Endometrial microvascular endothelial cells (primary cell): Measurements from ENCODE around the gene ADAMTSL1. TPM values are rescaled to one million over a fixed set of nuclear protein-coding genes. Genes with fewer than 3 reads are reported as not detected.

Experiments used
- in situ Hi-C: cut with HindIII; loops from 2 replicates; pipeline ENCODE4 v1.10.0; 2017; ENCODE audit warnings: low sequenced_read_pairs, low pct_unique_long_range_greater_than_20kb; ENCODE audit errors: inconsistent ontology term
- total RNA-seq: library from RNA; depleted of rRNA; stranded (reverse); fragments of >200 nt; gene quantifications from one replicate; pipeline ENCODE4 v1.2.3, GENCODE V29; 2015; ENCODE audit errors: inconsistent ontology term

ADAMTSL1 gene
- total RNA-seq, 1 donor from 2014 or later, result 108 TPM

GRCh38 chr9:18543406-18544192, 69.6 kb downstream of the ADAMTSL1 start:
- in situ Hi-C loops, result no loop called here

DNA sequence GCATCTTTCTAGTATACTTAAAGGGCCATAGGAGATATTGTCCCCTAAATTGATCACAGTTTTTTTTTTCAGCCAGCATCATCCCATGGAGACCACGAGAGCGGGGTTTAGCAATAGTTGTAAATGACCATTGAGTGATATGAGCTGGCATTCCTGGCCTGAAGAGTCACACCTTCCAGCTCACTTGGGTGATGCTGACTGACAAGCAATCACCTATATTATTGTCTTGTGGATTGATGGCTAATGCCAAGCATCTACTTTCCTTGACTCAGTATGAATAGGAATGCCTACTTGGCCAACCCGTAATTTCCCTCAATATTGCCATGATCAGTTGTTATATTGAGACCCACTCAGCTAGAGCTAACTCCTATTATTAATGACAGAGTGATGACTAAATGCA, 70.5 kb downstream of the ADAMTSL1 start:
- in situ Hi-C loops, result no loop called here

DNA sequence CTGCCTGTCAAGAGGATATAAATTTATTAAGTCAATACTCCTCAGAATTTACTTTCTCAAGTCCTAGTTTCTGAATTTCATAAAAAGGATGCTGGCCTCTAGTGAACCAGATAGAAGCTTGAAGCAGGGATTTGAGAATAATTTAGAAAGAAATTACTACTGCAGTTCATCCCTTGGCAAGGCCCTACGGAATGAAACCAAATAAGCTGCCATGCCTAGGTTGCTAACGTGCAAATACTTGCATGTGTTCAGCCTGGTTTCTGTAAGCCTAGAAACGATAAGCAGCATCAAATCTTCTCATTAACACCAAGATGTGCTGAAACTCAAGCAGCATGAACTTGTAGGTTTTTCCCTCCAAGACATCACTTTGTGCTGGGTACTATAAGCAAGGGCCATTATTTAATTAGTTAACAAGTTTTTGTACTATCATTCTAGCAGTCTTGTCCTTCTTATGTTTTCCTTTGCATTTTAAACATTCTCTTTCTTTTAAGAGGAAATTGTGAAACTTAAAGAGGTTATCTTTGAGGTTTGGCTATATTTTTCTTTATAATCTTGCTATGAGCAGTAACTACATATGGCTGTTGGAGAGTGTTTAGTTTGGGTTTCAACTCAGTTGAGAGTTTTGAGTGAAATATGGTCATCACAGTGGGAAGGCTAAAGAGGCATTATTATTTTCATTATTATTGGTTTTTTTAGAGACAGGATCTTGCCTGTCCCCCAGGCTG, 71.8 kb downstream of the ADAMTSL1 start:
- in situ Hi-C loops, result no loop called here

DNA sequence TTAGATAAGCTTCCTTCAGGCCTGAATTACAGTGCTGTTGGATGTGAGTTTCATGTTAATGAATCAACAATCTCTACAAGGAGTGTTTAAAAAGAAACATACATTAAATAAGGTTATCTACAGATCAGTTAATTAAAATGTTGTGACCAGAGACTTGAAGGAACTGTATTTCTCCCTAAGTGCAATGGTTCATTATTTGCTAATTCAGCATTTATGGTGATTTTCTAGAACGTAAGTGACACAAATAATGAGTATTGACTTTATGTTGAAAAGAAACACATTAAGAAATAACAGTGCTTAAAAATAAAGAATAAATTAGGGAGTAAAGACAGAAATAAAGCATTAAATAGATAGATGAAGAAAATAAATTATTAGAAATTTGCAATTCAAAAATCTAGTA, 74.5 kb downstream of the ADAMTSL1 start:
- in situ Hi-C loops, result no loop called here

GRCh38 chr9:18549772-18550171, 75.8 kb downstream of the ADAMTSL1 start:
- in situ Hi-C loops, result no loop called here

DNA sequence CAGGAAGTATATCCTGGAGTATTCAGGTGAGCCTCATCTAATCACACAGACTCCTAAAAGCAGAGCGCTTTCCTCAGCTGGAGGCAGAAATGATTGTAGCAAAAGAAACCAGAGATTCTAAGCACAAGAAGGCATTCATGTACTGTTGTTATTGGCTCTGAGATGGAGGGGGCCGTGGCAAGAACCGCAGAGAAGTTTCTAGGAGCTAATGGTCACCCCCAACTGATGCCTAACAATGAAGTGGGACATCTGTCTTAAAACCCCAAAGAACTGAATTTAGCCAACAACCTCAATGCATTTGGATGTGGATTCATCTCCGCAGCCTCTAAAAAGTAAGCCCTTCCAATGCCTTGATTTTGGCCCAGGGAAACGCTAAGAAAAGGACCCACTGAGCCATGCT, 76.3 kb downstream of the ADAMTSL1 start:
- in situ Hi-C loops, result no loop called here

DNA sequence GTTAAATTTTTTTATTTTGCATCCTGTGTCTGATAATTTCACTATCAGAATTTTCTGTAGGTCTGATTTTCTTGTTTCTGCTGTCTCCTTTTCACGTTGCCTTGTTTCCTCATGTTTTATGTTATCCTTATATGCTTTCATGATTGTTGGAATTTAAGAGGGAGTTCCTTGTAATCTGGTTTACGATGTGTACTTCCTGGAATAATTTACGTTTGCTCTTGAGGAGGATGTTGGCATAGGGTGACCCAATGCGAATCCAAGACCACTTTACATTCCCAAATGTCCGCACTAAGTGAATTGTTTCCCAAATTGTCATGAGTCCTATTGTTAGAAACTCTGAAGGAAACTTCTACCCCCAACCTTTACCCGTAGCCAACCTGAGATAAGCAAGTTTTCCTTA, 80.3 kb downstream of the ADAMTSL1 start:
- in situ Hi-C loops, result no loop called here

DNA sequence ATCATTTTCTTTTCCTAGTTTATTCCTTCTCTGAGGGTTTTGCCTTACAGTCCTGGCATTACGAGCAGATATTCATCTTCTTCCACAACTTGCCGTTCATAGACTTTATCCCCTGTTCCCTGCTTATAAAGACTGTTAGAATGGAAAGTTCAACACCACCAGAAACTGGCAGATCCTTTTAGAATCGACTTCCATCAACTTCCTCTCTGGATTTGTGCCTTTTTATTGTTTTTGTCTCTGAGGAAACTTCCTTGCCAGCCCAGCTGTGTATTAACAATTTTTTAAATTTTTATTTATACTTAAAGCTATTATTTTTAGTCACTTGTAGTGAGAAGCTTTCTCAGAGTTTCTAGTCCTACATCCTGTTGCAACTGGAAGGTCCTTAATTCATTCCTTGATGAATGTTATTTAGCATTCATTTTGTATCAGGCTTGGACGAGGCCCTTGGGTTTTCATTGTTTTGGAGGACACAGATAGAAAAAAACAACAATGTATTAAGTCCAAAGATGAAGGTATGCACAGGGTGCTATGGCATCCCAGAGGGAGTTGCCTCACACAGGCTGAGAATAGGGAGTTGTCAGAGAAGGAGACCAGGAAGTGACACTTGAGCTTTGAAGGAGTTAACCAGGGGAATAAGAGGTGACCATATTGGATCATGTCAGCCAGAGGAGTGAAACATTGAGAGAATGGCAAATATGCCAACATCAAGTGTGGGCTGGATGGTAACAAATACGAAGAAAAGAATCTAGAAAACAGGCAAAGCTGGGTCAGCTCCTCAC, 81.3 kb downstream of the ADAMTSL1 start:
- in situ Hi-C loops, result no loop called here

DNA sequence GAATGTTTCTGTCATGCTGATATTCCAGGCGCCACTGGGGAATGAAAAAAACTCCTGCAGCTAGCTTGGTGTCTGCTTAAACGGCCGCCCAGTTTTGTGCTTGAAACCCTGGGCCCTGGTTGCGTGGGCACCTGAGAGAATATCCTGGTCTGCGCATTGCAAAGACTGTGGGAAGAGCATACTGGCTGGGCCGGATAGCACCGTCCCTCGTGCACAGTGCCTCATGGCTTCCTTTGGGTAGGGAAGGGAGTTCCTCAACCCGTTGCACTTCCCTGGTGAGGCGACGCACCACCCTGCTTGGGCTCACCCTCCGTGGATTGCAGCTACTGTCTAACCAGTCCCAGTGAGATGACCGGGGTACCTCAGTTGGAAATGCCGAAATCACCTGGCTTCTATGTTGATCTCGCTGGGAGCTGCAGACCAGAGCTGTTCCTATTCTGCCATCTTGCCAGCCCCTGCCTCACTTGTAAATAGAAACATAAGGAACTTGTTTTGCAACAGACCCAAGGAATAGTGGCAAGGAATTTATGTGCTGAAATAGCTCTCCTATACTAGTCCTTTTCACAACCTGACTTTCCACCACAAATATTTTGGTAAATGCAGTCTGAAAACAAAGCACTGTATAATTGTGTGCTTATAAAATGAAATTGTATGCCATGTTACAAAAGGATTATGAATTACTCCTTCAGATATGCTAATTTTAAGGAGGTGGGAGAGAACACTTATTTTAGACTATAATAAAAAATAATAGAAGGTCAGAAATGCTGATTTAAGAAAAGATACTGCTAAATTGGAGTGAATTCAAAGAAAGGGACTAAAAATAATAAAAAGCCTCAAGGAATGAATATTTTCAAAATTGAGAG, 90.3 kb downstream of the ADAMTSL1 start:
- in situ Hi-C loops, result no loop called here

GRCh38 chr9:18566121-18566520, 92.2 kb downstream of the ADAMTSL1 start:
- in situ Hi-C loops, result no loop called here

DNA sequence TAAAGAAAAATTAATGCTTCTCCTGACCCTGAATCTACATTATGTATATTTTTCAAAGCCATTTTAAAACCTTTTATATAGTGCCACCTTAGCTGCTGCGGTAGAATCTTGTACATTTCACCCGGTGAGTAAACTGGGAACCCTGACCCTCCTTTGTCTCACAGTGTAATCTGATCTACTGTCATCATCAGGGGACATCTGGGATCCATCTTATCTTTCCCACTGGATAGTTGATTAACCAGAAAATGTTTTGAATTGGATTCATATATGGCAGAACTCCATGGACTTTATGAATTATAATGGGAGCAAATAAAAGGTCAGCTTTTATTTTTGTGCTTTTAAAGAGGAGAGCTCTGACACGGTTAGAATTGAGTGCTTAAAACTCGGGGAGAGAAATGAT, 95.0 kb downstream of the ADAMTSL1 start:
- in situ Hi-C loops, result no loop called here

DNA sequence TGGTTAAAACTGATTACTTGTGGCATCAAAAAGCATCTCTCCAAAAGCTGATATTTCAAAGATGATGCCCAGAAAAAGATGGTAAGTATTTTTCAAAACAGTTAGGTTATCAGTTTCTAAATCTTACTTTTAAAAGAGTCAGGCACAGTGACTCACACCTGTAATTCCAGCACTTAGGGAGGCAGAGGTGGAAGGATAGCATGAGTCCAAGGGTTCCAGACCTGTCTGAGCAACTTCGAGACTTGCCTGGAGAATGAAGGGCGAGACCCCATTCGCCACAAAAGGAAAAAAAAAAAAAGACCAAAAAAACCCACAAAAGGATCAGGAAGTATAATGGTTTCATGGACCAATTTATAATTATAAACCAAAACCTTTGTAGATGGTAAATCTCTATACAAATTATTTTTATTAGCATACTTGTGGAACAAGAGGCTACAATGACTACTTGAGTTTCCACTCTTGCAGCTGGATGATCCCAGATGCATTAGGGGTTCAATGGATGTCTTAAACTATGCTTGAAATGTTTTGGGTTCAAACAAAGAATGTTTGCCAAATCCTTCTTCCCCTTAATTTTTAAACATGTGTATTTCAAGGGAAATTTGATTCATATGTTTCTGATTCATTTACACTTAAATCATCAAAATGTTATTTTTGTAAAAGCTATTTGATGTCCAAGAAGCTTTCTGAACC, 96.1 kb downstream of the ADAMTSL1 start:
- in situ Hi-C loops, result no loop called here

- in situ Hi-C loops, result no loop called here
Measured at GRCh38 chr9:18573021-18573556, 99.1 kb downstream of the ADAMTSL1 start.

- in situ Hi-C loops, result no loop called here
Measured at GRCh38 chr9:18575686-18576085, 101.7 kb downstream of the ADAMTSL1 start.

GRCh38 chr9:18579536-18579935, 105.6 kb downstream of the ADAMTSL1 start:
- in situ Hi-C loops, result no loop called here

- in situ Hi-C loops, result no loop called here
Measured at GRCh38 chr9:18580151-18580550, 106.2 kb downstream of the ADAMTSL1 start.

DNA sequence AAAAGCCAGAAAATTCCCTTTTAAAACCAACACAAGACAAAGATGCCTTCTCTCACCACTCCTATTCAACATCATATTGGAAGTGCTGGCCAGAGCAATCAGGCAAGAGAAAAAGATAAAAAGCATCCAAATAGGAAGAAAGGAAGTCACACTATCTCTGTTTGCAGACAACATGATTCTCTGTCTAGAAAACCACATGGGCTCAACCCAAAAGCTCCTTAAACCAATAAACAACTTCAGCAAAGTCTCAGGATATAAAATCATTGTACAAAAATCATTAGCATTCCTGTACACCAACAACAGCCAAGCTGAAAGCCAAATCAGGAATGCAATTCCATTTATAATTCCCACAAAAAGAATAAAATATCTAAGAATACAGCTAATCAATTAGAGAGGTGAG, 112.0 kb downstream of the ADAMTSL1 start:
- in situ Hi-C loops, result no loop called here

DNA sequence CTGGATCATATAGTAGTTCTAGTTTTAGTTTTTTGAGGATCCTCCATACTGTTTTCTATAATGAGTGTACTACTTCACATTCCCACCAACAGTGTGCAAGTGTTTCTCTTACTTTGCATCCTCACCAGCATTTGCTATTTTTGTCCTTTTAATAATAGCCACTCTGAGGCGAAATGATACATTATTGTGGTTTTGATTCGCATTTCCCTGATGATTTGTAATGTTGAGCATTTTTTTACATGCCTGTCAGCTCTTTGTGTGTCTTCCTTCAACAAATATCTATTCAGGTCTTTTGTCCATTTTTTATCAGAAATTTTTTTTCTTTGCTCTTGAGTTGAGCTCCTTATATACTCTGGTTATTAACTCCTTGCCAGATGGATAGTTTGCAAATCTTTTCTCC, 114.0 kb downstream of the ADAMTSL1 start:
- in situ Hi-C loops, result no loop called here
